ENCODE measurements around the gene RBP3. TPM values are rescaled to one million over a fixed set of nuclear protein-coding genes. Genes with fewer than 3 reads are reported as not detected.

The RBP3 gene
- total RNA-seq, 1 donor from 2014 or later = not detected

DNA sequence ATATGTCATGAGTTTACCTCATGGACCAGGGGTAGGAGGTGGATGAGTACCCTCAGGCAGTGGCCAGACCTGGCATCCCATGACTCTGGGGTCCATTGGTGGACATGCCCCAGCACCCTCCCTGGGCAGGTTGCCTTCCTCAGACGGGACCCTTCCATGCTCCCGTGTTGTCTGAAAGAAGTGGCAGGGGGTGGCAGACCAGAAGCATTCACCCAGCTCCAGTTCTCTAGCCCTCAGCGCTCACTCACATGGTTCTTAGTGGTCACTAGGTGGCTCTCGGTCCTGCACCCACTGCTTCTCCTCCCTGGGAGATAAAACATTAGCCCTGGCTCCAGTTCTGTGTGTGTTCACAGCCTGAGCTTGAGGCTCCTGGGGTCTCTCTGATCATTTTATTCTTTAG is 6.0 kb downstream of the RBP3 start:
- H3K4me2 ChIP-seq = no peak overlapping the region
- H4K20me1 ChIP-seq (ENCODE audit: low read depth) = no peaks in the 10 kb centered on the region
- Mint-ChIP-seq H3K27ac (no peak overlapping the region), H3K36me3 (no peaks in the 10 kb centered on the region), H3K27me3 (ENCODE audit: insufficient read depth, low read depth) (peaks cover 3% of the 10 kb centered on the region), H3K4me3 (peak overlapping the region; percentile 14), H3K9me3 (no peaks in the 10 kb centered on the region), H3K4me1 (no peaks in the 10 kb centered on the region)
- H3K27ac ChIP-seq = no peak overlapping the region
- no peaks in the 10 kb centered on the region for H3K79me2 ChIP-seq (ENCODE audit: low read depth)
- H3K36me3 ChIP-seq = no peaks in the 10 kb centered on the region
- H3K9ac ChIP-seq = no peak overlapping the region
- no peaks in the 10 kb centered on the region for H3K27me3 ChIP-seq
- no peak overlapping the region for H3K4me3 ChIP-seq
- TF ChIP-seq EZH2 (IDR thresholded peaks at IDR 0.05) (no peak), EZH2phosphoT487 (IDR thresholded peaks at IDR 0.05) (no peak)
- TF ChIP-seq, protein P1, sequence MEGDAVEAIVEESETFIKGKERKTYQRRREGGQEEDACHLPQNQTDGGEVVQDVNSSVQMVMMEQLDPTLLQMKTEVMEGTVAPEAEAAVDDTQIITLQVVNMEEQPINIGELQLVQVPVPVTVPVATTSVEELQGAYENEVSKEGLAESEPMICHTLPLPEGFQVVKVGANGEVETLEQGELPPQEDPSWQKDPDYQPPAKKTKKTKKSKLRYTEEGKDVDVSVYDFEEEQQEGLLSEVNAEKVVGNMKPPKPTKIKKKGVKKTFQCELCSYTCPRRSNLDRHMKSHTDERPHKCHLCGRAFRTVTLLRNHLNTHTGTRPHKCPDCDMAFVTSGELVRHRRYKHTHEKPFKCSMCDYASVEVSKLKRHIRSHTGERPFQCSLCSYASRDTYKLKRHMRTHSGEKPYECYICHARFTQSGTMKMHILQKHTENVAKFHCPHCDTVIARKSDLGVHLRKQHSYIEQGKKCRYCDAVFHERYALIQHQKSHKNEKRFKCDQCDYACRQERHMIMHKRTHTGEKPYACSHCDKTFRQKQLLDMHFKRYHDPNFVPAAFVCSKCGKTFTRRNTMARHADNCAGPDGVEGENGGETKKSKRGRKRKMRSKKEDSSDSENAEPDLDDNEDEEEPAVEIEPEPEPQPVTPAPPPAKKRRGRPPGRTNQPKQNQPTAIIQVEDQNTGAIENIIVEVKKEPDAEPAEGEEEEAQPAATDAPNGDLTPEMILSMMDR (IDR thresholded peaks at IDR 0.05) = no peak
- no peaks in the 10 kb centered on the region for H3K9me3 ChIP-seq (ENCODE audit: low read depth)
- H3K4me1 ChIP-seq = no peaks in the 10 kb centered on the region
- H3F3A ChIP-seq (ENCODE audit: low read depth) = no peaks in the 10 kb centered on the region
- no peak for DNase-seq (ENCODE audit: low spot score)
- H2AFZ ChIP-seq (replicated peaks) = no peak overlapping the region

DNA sequence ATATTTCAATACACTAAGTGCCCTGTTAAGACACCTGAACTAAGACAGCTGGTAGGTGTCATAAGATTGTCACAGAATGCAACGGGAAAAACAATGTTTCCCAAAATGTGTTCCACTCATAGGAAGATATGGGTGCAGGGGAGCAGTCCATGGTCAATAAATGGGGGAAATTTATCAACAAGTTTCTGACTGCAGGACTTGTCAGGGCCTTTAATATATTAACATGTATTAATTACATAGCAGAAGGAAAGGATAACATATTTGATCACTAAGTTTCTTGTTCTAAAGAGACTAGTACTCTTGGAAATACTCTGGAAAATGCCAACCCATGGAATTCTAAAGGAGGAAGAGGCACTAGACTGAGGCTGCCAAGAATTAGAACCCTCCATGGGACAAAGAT is 6.7 kb downstream of the RBP3 start:
- H3K4me1 ChIP-seq = no peaks in the 10 kb centered on the region
- Mint-ChIP-seq H3K36me3 (no peaks in the 10 kb centered on the region), H3K4me3 (no peak overlapping the region), H3K27ac (no peak overlapping the region), H3K27me3 (ENCODE audit: insufficient read depth, low read depth) (peaks cover 3% of the 10 kb centered on the region), H3K9me3 (no peaks in the 10 kb centered on the region), H3K4me1 (no peaks in the 10 kb centered on the region)
- no peaks in the 10 kb centered on the region for H4K20me1 ChIP-seq (ENCODE audit: low read depth)
- no peaks in the 10 kb centered on the region for H3F3A ChIP-seq (ENCODE audit: low read depth)
- H3K27me3 ChIP-seq = no peaks in the 10 kb centered on the region
- no peak for DNase-seq (ENCODE audit: low spot score)
- H3K9ac ChIP-seq = no peak overlapping the region
- H3K79me2 ChIP-seq (ENCODE audit: low read depth) = no peaks in the 10 kb centered on the region
- H3K27ac ChIP-seq = no peak overlapping the region
- TF ChIP-seq, protein P1 (IDR thresholded peaks at IDR 0.05) = no peak
- TF ChIP-seq EZH2 (IDR thresholded peaks at IDR 0.05) = no peak
- TF ChIP-seq EZH2phosphoT487 (IDR thresholded peaks at IDR 0.05) = no peak
- H2AFZ ChIP-seq (replicated peaks) = no peak overlapping the region
- H3K9me3 ChIP-seq (ENCODE audit: low read depth) = no peaks in the 10 kb centered on the region
- H3K4me3 ChIP-seq = no peak overlapping the region
- H3K4me2 ChIP-seq = no peak overlapping the region
- no peaks in the 10 kb centered on the region for H3K36me3 ChIP-seq

DNA sequence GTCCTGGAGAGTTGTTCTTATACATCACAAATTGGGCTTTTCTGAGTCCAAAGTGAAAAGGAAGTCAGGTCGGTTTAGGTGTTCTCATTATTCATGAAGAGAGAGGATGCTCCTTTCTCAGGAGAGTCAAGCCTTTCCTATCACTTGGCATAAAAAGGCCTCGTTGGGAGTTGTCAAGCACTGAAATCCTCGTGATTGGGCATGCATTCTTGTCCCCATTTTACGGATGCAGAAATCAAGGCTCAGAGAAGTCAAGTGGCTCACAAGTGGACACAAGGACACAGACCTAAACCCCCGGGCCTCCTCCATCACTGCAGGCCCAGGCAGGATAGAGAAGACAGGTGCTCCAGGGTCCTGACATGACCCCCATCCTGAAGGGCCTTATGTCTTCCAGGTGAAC is 8.5 kb downstream of the RBP3 start:
- H4K20me1 ChIP-seq (ENCODE audit: low read depth) = no peaks in the 10 kb centered on the region
- TF ChIP-seq, protein P1 (IDR thresholded peaks at IDR 0.05) = no peak
- TF ChIP-seq EZH2phosphoT487 (IDR thresholded peaks at IDR 0.05) (no peak), EZH2 (IDR thresholded peaks at IDR 0.05) (no peak)
- no peaks in the 10 kb centered on the region for H3K36me3 ChIP-seq
- Mint-ChIP-seq H3K4me3 (no peak overlapping the region), H3K36me3 (no peaks in the 10 kb centered on the region), H3K27ac (no peak overlapping the region), H3K27me3 (ENCODE audit: insufficient read depth, low read depth) (peaks cover 3% of the 10 kb centered on the region), H3K4me1 (no peaks in the 10 kb centered on the region), H3K9me3 (no peaks in the 10 kb centered on the region)
- no peaks in the 10 kb centered on the region for H3K4me1 ChIP-seq
- no peaks in the 10 kb centered on the region for H3K79me2 ChIP-seq (ENCODE audit: low read depth)
- H3K4me3 ChIP-seq = no peak overlapping the region
- H3K9ac ChIP-seq = no peak overlapping the region
- no peak overlapping the region for H2AFZ ChIP-seq (replicated peaks)
- H3K9me3 ChIP-seq (ENCODE audit: low read depth) = no peaks in the 10 kb centered on the region
- H3F3A ChIP-seq (ENCODE audit: low read depth) = no peaks in the 10 kb centered on the region
- no peaks in the 10 kb centered on the region for H3K27me3 ChIP-seq
- H3K4me2 ChIP-seq = no peak overlapping the region
- no peak for DNase-seq (ENCODE audit: low spot score)
- no peak overlapping the region for H3K27ac ChIP-seq
